Midbrain (tissue), 1 donor: ENCODE results near the gene KRTAP19-8.

Experiments
- DNase-seq: peaks from one replicate; lab custom pipeline; 2025; lab: John Stamatoyannopoulos, UW

KRTAP19-8 gene

DNA sequence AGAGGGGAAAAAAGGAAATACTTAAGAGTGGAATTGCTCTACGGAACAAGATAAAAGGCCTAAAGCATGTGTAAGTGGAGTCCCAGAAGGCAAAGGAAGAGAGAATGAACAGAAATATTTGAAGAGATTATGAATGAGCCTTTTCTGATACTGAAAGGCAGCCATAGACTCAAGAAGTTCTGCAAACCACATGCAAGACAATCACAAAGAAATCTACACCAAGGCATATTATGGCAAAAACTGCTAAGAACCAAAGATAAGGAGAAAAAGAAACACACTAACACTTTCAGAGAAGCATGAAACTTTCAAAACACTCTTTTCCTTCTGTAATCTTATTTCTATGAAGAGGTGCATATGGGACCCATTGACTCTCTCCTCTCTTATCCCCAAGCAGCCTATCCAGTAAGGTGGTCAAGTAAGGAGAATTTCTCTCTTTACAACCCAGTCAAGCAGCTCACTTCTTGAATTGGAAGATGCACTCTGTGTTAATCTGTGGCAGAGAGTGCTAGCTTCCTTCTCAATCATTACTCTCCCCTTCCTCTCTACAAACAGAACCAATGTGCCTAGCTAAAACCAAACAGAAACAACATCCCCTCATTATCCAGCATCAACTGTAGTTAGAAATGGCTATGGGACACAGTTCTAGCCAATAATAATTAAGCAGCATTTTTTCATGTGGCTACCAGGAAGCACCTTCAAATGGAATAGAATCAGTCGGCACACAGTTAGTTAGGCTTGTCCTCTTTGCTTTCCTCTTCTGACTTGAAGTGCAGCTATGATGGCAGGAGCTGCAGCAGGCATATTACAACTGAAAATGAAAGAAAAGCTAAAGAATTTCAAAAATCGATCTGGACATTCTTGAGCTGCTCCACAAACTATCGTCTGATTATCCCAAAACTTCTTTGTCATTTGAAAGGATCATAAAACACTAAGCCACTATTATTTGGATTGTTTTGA lies 25.9 kb downstream of the KRTAP19-8 start:
- DNase-seq: no peak

DNA sequence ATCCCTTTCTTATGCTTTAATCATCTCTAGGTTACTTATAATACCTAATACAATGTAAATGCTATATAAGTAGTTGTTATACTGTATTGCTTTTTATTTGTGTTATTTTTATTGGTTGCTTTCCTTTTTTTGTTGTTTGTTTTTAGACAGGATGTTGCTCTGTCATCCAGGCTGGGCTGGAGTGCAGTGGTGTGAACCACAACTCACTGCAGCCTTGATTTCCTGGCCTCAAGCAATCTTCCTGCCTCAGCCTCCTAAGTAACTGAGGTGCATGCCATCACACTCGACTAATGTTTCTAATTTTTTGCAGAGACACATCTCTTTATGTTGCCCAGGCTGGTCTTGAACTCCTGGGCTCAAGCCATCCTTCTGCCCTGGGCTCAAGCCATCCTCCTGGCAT lies 26.9 kb downstream of the KRTAP19-8 start:
- no peak for DNase-seq

DNA sequence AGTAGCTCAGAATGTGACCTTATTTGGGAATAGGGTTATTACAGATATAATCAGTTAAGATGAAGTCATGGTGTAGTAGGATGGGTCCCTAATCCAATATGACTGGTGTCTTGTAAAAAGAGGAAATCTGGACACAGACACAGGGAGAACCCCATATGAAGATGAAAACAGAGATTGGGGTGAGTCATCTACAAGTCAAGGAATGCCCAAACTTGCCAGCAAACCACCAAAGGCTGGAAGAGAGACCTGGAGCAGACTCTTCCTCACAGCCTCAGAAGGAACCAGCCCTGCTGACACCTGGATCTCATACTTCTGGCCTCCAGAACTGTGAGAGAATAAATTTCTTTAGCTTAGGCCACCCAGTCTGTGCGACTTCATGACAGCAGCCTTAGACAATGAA lies 29.9 kb downstream of the KRTAP19-8 start:
- DNase-seq: no peak

DNA sequence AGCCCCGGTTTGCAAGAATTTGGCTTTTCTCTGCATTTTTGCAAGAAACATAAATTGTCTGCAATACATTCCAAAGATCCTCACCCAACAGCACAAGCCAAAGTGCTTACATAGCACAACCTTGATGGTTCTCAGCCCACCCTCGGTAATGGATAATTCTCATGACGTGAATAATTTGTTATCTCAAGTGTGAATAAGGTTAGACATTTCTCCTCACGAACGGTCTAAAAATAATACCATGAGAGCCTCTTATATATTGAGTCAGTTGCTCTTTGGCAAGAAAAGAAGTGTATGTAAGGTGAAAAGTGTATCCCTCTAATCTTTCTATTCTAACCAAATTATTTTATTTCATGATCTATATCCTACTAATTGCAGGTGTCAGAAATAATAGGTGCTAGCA lies 33.3 kb downstream of the KRTAP19-8 start:
- DNase-seq: no peak

DNA sequence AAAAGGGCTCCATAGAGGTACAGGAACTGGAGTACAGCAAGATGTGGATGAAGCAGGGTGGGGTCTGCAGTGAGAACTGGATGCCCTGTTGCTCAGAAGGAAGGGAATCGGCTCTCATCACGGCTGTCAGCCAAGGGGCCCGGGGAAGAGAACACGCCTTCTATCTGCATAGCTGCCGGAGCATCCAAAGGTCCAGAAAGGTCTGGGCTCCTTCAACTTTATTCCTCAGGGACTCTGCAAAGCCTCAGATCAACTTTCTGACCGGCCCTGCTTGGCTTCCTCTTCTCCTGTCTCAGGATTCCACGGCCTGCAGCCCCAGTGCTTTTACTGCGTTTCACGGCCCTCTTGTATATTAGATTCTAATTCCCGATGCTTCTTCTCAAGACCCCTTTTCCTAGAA lies 34.8 kb downstream of the KRTAP19-8 start:
- DNase-seq: no peak

DNA sequence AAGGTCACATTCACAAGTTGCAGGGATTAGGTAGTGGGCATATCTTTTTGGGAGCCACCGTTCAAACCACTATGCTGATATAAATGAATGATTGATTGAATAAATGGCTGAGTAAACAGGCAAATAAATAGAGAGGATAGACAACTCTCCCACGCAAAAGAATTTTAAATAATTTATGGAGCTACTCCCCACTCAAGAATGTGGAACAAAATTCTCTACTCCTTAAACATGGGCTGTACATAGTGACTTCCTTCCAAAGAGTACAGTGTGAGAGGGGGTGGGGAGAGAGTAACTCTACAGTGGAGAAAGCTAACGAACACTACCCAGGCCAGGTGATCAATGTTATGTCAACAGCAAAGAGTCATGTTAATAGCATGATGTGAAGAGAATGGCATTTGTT lies 40.7 kb downstream of the KRTAP19-8 start:
- DNase-seq: no peak

DNA sequence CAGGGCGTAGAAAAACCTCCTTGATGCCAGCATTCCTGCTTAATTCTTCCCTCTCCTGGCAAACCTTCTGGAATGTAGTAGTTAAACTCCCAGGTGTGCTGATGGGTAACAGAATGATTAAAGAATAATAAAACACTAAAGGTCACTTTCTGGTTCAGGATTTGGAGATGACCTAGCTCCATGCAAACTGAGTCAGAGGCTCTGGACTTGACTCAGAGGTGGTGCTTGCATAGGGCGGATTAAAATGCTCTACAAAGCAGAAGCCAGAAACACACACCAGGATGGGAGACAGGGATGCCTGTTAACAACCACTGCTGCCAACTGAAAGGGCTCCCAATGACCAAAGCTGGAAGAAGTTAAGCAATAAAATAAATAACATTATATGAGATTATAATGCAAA lies 41.5 kb downstream of the KRTAP19-8 start:
- DNase-seq: no peak

DNA sequence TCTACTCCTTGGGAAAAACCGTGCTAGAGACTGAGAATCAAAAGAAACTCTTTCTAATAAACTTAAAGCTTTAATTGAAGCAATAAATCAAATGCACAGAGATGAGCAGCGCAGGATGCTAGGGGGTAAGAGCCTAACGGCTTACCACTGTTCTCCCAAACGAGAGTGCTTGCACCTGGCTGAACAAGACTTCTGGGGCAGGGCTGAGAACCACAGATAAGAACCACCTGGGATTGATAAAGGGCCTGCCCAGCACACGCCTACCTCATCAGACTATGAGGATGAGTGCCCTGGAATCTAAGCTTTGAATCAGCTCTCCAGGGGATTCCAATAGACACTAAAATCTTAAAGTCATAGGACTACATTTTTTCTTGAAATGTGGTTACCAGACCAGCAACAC lies 43.3 kb downstream of the KRTAP19-8 start:
- DNase-seq: no peak

DNA sequence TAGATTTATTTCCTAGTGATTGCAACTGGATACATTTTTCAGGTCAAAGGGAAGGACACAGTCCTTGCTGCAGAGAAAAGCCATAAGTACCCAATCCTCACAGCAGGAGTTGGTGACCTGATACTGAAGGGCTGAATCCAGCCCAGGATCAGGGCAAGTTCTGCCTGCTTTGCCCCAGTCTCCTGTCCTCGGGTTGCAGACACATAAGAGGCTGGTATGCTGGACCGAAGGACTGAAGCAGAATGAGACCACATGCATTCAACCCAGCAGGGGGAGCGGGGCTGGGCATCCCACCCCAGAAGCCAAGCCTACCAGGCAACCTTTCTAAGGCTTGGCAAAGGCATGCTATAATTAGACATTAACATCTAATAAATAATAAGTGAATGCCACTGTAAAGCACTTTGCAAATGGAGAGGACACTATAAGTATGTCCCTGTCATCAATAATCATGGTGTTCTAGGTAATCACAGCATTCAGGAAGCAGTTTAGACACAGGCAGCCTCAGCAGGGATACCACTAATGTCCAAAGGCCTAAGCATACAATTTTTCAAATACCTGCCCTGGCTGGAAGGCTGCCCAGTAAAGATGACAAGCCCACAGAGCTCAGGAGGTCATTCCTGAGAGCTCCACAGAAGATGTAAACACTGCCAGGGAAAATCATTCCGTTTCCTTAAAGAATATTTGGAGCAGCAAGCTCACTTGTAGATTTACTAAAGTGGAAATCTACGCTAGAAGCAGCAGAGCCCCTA lies 47.6 kb downstream of the KRTAP19-8 start:
- DNase-seq: no peak

DNA sequence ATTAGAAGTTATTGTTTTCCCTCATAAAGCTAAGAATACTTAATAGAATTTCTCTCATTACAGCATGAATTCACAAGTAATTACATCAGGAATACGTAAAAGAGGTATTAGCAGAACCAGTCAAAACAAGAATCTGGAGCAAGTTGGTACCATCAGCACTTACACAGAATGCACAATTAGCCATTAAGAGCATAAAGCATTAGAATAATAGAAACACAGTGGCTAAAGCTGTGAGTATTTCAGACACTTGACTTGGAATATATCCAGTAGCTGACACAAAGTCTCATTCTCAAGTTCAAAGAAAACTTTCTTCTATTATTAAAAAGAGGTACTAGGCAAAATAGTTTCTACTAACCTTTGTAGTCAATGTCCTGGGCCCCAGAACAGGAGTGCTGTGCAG lies 49.6 kb downstream of the KRTAP19-8 start:
- DNase-seq: peak; percentile 23
